Body of pancreas (tissue), 4 donors: ENCODE data around the gene TBC1D24. TPM values are rescaled to one million over a fixed set of nuclear protein-coding genes. Genes with fewer than 3 reads are reported as not detected.

ENCODE experiments used
- ATAC-seq: fragments of 150-250 bp; one replicate; pipeline ENCODE4 v1.9.1; 2016
- DNase-seq, 4 donors: peaks; one replicate each; pipeline ENCODE4 v3.0.0-alpha.2; 2019
- H3K27ac ChIP-seq, 4 donors: fragments of 200-600 bp; sonication (generic); 1 replicate in 3 of 4; 2 replicates in 1 of 4; pipeline versions ENCODE4 v1.5.1 to v1.6.1; 2016 to 2019; ENCODE audit warnings: mild to moderate bottlenecking in 1 of 4, mixed read lengths in 1 of 4, moderate library complexity in 1 of 4
- H3K27me3 ChIP-seq, 2 donors: fragments of 200-600 bp; sonication (generic); one replicate each; pipeline ENCODE4 v1.6.0; 2016; ENCODE audit warnings: mild to moderate bottlenecking in 1 of 2
- H3K36me3 ChIP-seq, 2 donors: fragments of 200-600 bp; sonication (generic); replicated peaks in 1 of 2; 2 replicates each; pipeline ENCODE4 v1.5.1; 2016; ENCODE audit warnings: low read depth in 2 of 2; ENCODE audit not compliant: insufficient read depth in 1 of 2
- H3K4me1 ChIP-seq: fragments of 200-600 bp; sonication (generic); one replicate; pipeline ENCODE4 v1.6.0; 2016
- H3K4me3 ChIP-seq, 2 donors: fragments of 200-600 bp; sonication (generic); 1 replicate in 1 of 2; 2 replicates in 1 of 2; pipeline ENCODE4 v1.5.1; 2016 to 2019
- H3K9me3 ChIP-seq, 3 donors: fragments of 200-600 bp; sonication (generic); 1 replicate in 2 of 3; 2 replicates in 1 of 3; pipeline ENCODE4 v1.5.1; 2016
- POLR2A ChIP-seq, 3 donors: fragments of 450-650 bp; IDR thresholded peaks; one replicate each; pipeline ENCODE4 v1.6.1; 2016; ENCODE audit warnings: antibody characterized with exemption in 3 of 3, mild to moderate bottlenecking in 2 of 3
- WGBS, 2 donors: methylation state at CpG; one replicate each; pipeline ENCODE4 v1.1.5; 2017; 5-methylcytosine and 5-hydroxymethylcytosine counted together
- intact Hi-C: fragments of 100-400 bp; cut with DNase I; formaldehyde crosslinking; loops from one replicate; pipeline ENCODE4 v1.15.1; 2023
- total RNA-seq, 2 donors: library from RNA; depleted of rRNA; stranded (reverse); fragments of >200 nt; gene quantifications; one replicate each; pipeline ENCODE4 v1.1.0, GENCODE V29; 2016
- TF ChIP-seq, protein P1 (sequence below), 7 experiments: fragments of 450-650 bp in 4 of 7; fragments of 200-600 bp in 3 of 7; sonication (generic) in 3 of 7; IDR thresholded peaks; one replicate each; pipeline ENCODE4 v1.5.1; 2016 to 2019; ENCODE audit warnings: antibody characterized with exemption in 7 of 7

Gene TBC1D24
- total RNA-seq, 2 donors from 2014 or later: 18.7 to 30.0 TPM

DNA sequence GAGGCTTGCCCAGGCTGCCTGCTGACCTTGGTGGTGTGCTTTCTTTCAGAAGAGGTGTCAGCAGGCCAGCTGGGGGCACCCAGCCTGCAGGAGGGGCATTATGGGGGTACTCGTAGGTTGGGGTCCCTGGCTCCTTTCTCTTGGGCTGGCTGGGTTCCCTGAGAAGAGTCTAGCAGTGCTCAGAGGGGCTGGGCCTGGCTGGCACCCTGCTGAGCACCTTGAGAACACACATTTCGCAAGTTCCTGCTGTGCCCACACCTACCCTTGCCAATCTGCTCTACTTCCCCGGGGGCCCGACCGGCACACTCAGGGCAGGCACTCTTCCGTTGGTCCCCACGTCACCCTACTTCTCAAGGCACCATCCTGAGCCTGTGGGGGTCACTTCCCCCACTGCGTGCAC is 51.2 kb downstream of the TBC1D24 start:
- H3K27me3 ChIP-seq: no peaks in the 10 kb centered on the region
- no peak overlapping the region for H3K27ac ChIP-seq
- 79 to 97% methylated on average over 5 to 8 of the region's 8 CpGs for WGBS, 2 donors
- peaks cover 0 to 1% of the 10 kb centered on the region in 2 donors for H3K36me3 ChIP-seq
- DNase-seq: no peak
- no peaks in the 10 kb centered on the region for H3K9me3 ChIP-seq
- no peak overlapping the region for H3K4me3 ChIP-seq
- intact Hi-C loops: no loop called here
- H3K4me1 ChIP-seq: peaks cover 7% of the 10 kb centered on the region
- no peak for ATAC-seq
- no peak for TF ChIP-seq POLR2A (IDR thresholded peaks at IDR 0.05)
- TF ChIP-seq, protein P1, sequence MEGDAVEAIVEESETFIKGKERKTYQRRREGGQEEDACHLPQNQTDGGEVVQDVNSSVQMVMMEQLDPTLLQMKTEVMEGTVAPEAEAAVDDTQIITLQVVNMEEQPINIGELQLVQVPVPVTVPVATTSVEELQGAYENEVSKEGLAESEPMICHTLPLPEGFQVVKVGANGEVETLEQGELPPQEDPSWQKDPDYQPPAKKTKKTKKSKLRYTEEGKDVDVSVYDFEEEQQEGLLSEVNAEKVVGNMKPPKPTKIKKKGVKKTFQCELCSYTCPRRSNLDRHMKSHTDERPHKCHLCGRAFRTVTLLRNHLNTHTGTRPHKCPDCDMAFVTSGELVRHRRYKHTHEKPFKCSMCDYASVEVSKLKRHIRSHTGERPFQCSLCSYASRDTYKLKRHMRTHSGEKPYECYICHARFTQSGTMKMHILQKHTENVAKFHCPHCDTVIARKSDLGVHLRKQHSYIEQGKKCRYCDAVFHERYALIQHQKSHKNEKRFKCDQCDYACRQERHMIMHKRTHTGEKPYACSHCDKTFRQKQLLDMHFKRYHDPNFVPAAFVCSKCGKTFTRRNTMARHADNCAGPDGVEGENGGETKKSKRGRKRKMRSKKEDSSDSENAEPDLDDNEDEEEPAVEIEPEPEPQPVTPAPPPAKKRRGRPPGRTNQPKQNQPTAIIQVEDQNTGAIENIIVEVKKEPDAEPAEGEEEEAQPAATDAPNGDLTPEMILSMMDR (IDR thresholded peaks at IDR 0.05): no peak

DNA sequence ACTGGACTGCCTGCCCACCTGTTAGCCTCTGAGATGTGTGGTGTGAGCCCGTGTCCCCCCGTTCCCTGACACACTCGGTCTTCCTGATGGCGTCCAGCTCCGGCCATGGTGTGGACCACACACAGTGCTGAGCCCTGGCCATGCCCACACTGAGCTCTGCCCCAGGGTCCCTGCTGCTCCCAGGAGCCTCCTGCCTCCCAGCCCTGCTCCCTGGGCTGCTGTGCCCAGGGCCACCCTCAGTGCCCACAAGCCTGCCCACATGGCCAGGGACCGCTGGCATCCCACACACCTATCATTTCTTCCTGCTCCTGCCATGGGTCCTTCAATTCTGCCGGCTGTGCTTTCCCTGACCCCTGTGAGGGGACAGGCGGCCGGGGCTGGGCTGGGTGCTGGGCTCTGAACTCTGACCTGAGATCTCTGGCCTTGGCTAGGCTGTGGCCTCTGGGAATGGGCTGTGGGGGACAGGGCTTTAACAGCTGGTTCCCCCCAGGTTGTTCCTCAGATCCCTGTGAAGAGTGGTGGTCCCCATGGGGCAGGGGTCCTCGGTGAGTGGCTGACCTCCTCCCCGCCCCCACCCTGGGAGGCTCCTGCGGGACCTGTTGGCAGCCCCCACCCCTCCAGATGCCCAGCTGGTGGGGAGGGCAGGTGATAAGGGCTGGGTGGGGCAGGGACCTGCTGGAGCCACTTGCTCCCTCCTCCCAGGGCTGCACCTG is 52.3 kb downstream of the TBC1D24 start:
- Histone ChIP-seq H3K36me3 (peaks cover 0 to 1% of the 10 kb centered on the region in 2 donors), H3K4me3 (no peak overlapping the region), H3K9me3 (no peaks in the 10 kb centered on the region), H3K27me3 (no peaks in the 10 kb centered on the region), H3K27ac (no peak overlapping the region), H3K4me1 (peaks cover 9% of the 10 kb centered on the region)
- no peak for TF ChIP-seq POLR2A (IDR thresholded peaks at IDR 0.05)
- TF ChIP-seq, protein P1 (IDR thresholded peaks at IDR 0.05): no peak
- intact Hi-C loops: no loop called here
- DNase-seq (no peak), ATAC-seq (no peak)
- 85 to 88% methylated on average over 5 to 12 of the region's 12 CpGs for WGBS, 2 donors

- no peak for TF ChIP-seq POLR2A (IDR thresholded peaks at IDR 0.05)
- TF ChIP-seq, protein P1 (IDR thresholded peaks at IDR 0.05): no peak
- H3K4me1 ChIP-seq: peaks cover 9% of the 10 kb centered on the region
- H3K4me3 ChIP-seq: no peak overlapping the region
- WGBS, 2 donors: 93 to 98% methylated on average over 11 to 23 of the region's 24 CpGs
- no peaks in the 10 kb centered on the region for H3K27me3 ChIP-seq
- intact Hi-C loops: no loop called here
- no peak overlapping the region for H3K27ac ChIP-seq
- no peak for DNase-seq
- peaks cover 0 to 1% of the 10 kb centered on the region in 2 donors for H3K36me3 ChIP-seq
- H3K9me3 ChIP-seq: no peaks in the 10 kb centered on the region
- ATAC-seq: no peak
These were observed 52.8 kb downstream of the TBC1D24 start for GRCh38 chr16:2527784-2528100.

DNA sequence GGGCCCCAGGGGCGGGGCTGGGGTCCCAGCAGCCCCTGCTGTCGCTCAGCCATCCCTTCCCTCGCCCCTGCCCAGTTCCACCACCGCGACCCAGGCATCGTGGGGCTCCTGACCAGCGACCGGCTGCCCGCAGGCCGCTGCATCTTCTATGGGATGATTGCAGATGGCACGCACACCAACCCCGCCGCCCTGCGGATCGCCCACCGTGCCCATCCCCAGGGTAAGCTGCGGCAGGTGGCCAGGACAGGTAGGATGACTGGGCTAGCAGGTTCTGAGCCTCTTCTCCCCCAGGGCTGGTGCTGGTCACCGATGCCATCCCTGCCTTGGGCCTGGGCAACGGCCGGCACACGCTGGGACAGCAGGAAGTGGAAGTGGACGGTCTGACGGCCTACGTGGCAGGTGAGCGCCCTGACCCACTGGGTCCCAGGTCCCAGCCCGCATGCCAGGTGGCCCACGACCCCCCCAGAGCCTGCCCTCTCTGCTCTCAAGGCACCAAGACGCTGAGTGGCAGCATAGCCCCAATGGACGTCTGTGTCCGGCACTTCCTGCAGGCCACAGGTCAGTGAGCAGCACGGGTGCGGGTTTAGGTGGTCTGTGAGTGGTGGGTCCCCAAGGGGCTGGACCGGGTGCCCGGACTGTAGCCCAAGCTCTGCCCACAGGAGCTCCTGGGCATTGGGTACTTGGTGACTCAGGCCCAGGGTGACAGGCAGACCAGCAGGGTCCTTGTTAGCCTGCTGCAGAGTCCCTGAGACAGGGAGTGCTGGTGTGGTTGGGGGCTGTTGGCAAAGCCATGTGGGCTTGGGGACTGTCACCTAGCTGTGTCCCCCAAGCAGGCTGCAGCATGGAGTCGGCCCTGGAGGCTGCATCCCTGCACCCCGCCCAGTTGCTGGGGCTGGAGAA is 53.5 kb downstream of the TBC1D24 start:
- TF ChIP-seq, protein P1 (IDR thresholded peaks at IDR 0.05): no peak
- no peak for DNase-seq
- intact Hi-C loops: no loop called here
- H3K4me3 ChIP-seq: no peak overlapping the region
- no peaks in the 10 kb centered on the region for H3K9me3 ChIP-seq
- no peak for ATAC-seq
- no peaks in the 10 kb centered on the region for H3K27me3 ChIP-seq
- WGBS, 2 donors: 93 to 100% methylated on average over 1 to 30 of the region's 36 CpGs
- peaks cover 12% of the 10 kb centered on the region for H3K4me1 ChIP-seq
- H3K36me3 ChIP-seq: peaks cover 0 to 1% of the 10 kb centered on the region in 2 donors
- H3K27ac ChIP-seq: no peak overlapping the region
